ENCODE results near the gene CTDP1. TPM values are rescaled to one million over a fixed set of nuclear protein-coding genes. Genes with fewer than 3 reads are reported as not detected.

Gene CTDP1
- total RNA-seq, 4 donors from 2014 or later = 33.9 to 42.2 (median 38.9) TPM

- DNase-seq (ENCODE audit: low spot score in 2 of 2) = no peak
- H3K4me3 ChIP-seq (ENCODE audit: low read depth, poor library complexity, severe bottlenecking) = no peak overlapping the region
- TF ChIP-seq, protein P1, sequence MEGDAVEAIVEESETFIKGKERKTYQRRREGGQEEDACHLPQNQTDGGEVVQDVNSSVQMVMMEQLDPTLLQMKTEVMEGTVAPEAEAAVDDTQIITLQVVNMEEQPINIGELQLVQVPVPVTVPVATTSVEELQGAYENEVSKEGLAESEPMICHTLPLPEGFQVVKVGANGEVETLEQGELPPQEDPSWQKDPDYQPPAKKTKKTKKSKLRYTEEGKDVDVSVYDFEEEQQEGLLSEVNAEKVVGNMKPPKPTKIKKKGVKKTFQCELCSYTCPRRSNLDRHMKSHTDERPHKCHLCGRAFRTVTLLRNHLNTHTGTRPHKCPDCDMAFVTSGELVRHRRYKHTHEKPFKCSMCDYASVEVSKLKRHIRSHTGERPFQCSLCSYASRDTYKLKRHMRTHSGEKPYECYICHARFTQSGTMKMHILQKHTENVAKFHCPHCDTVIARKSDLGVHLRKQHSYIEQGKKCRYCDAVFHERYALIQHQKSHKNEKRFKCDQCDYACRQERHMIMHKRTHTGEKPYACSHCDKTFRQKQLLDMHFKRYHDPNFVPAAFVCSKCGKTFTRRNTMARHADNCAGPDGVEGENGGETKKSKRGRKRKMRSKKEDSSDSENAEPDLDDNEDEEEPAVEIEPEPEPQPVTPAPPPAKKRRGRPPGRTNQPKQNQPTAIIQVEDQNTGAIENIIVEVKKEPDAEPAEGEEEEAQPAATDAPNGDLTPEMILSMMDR (IDR thresholded peaks at IDR 0.05) = no peak
- intact Hi-C loops (cut with DNase I; ENCODE audit: low total_unique reads) = no loop called here
- 96 to 97% methylated on average over 15 of the region's 15 CpGs for WGBS, 2 donors
Observed at GRCh38 chr18:79707671-79708070, 28.1 kb downstream of the CTDP1 start.

GRCh38 chr18:79708412-79708811 lies 28.8 kb downstream of the CTDP1 start:
- no peak overlapping the region for H3K4me3 ChIP-seq (ENCODE audit: low read depth, poor library complexity, severe bottlenecking)
- no peak for DNase-seq (ENCODE audit: low spot score in 2 of 2)
- intact Hi-C loops (cut with DNase I; ENCODE audit: low total_unique reads) = no loop called here
- WGBS, 2 donors = 87 to 90% methylated on average over 21 of the region's 21 CpGs
- TF ChIP-seq POLR2A (IDR thresholded peaks at IDR 0.05) = no peak
- TF ChIP-seq, protein P1 (IDR thresholded peaks at IDR 0.05) = no peak

DNA sequence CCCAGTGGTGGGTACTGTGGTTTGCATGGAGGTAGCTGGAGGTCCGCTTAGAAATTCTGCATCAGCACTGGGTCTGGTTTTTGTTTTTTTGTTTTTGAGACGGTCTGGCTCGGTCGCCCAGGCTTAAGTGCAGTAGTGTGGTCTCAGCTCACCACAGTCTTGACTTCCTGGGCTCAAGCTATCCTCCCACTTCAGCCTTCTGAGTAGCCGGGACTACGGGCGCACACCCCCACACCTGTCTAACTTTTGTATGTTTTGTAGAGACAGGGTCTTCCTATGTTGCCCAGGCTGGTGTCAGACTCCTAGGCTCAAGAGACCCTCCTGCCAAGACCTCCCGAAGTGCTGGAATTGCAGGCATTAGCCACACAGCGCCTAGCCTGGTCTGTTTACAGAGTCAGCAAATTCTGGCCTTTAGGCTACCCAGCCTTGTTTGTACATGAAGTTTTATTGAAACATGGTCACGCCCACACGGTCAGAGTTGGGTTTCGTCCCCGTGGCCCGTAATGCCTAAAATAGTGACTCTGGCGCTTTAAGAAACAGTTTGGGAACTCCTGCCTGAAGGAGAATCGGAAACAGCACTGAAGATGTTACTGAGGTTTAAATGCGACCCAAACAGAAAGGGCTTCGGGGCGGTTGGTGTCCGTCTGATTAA lies 32.7 kb downstream of the CTDP1 start:
- H3K4me3 ChIP-seq (ENCODE audit: low read depth, poor library complexity, severe bottlenecking) = no peak overlapping the region
- intact Hi-C loops (cut with DNase I; ENCODE audit: low total_unique reads) = no loop called here
- DNase-seq (ENCODE audit: low spot score in 2 of 2) = no peak
- WGBS, 2 donors = 87 to 89% methylated on average over 20 of the region's 20 CpGs
- TF ChIP-seq, protein P1 (IDR thresholded peaks at IDR 0.05) = no peak
- no peak for TF ChIP-seq POLR2A (IDR thresholded peaks at IDR 0.05)

- intact Hi-C loops (cut with DNase I; ENCODE audit: low total_unique reads) = no loop called here
- no peak overlapping the region for H3K4me3 ChIP-seq (ENCODE audit: low read depth, poor library complexity, severe bottlenecking)
- TF ChIP-seq, protein P1 (IDR thresholded peaks at IDR 0.05) = no peak
- no peak for TF ChIP-seq POLR2A (IDR thresholded peaks at IDR 0.05)
- no peak for DNase-seq (ENCODE audit: low spot score in 2 of 2)
- WGBS, 2 donors = 94 to 97% methylated on average over 11 of the region's 11 CpGs
Observed at GRCh38 chr18:79713341-79713740, 33.7 kb downstream of the CTDP1 start.

- H3K4me3 ChIP-seq (ENCODE audit: low read depth, poor library complexity, severe bottlenecking) = no peak overlapping the region
- DNase-seq (ENCODE audit: low spot score in 2 of 2) = no peak
- no peak for TF ChIP-seq POLR2A (IDR thresholded peaks at IDR 0.05)
- TF ChIP-seq, protein P1 (IDR thresholded peaks at IDR 0.05) = no peak
- 90 to 92% methylated on average over 41 to 46 of the region's 47 CpGs for whole genome bisulfite sequencing, 2 donors
- intact Hi-C loops (cut with DNase I; ENCODE audit: low total_unique reads) = no loop called here
Observed at GRCh38 chr18:79714531-79715240, 35.1 kb downstream of the CTDP1 start.

All from lower leg skin (tissue), 4 donors.